Forelimb muscle (tissue), 1 donor: ENCODE data around the gene LAG3. TPM values are rescaled to one million over a fixed set of nuclear protein-coding genes. Genes with fewer than 3 reads are reported as not detected.
A peak's percentile ranks its signal among the peaks of the same experiment; 100 is the strongest.
"Not testable (repeated sequence)": the region's sequence is repeated elsewhere in the genome, so short reads cannot be mapped to it uniquely, and the experiment has no call there.

Experiments
- DNase-seq: peaks from one replicate; pipeline ENCODE4 v3.0.0-alpha.2; 2013; ENCODE audit warnings: low read depth
- polyA plus RNA-seq: library from polyadenylated mRNA; unstranded; fragments of 120-200 nt; gene quantifications from one replicate; pipeline ENCODE4 v1.2.1, GENCODE V29; 2013; ENCODE audit not compliant: insufficient read length

LAG3 gene
- polyA plus RNA-seq: 0.70 TPM

DNA sequence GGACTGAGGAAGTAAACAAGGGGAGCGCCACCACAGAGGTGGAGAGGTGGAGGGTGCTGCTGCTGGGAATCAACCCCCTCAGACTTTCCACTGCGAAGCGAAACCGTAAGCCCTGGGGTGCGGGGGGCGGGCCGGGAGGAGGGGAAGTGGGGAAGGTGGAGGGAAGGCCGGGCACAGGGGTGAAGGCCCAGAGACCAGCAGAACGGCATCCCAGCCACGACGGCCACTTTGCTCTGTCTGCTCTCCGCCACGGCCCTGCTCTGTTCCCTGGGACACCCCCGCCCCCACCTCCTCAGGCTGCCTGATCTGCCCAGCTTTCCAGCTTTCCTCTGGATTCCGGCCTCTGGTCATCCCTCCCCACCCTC, at the start of gene LAG3:
Gene LAG3 (plus strand): TSS at position 190 of the 365 bp plus-strand sequence. CDS start 333 bp downstream, outside the sequence.
- no peak for DNase-seq

DNA sequence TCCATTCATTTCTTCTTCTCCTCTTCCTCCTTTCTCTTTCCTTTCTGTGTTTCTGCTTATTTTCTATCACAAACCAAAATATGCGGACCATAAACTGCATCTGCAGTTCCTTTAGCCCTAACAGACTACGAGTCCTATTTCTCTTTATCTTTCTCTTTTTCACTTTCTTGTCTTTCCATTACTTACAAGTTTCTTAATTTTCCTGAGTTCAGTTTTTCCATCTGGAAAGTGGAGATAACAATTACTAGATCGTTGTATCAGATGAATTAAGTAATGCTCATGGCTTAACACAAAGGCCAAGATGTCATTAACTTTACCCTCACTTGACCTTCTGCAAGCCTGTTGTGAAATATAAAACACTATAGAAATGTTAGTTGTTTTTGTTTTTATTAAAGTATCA, 49.5 kb upstream of the LAG3 start:
- DNase-seq: no peak

DNA sequence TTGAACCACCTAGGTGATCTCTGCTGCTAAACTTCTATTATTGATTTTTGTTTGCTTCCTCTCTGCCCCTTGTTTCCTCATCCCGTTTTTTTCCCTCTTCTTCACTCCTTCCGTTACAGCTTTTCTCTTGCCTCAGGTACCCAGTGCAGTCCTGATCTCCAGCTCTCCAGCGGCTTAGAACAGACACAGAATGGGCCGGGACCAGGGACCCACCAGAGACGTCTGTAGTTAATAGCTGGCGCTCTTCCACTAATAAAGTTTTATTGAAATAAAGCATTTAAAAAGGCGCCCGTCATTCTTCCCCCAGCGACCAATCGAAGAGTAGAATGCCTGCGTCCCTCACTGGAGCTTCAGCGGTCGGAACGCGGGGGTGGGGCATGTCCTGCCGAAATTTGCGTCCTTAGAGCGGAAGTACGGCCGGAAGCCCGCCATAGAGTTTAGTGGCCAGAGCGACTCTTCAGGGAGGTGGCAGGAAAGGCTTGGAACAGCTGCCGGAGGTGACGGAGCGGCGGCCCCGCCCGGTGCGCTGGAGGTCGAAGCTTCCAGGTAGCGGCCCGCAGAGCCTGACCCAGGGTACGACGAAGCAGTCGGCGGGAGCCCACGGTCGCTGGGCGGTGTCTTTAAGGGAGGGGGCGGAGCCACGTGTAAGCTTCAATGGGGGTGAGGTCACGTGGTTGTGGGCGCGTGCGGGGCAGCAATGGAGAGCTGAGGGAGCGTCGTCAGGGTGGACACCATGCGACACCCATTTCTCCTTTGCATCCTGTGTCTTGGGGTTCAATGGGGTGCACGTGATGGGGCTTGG, 48.5 kb upstream of the LAG3 start, which contains the start of gene COPS7A:
Gene COPS7A (plus strand): TSS at position 440 of the 802 bp plus-strand sequence. CDS start 611 bp downstream, outside the sequence.
- DNase-seq: peak; percentile 91

DNA sequence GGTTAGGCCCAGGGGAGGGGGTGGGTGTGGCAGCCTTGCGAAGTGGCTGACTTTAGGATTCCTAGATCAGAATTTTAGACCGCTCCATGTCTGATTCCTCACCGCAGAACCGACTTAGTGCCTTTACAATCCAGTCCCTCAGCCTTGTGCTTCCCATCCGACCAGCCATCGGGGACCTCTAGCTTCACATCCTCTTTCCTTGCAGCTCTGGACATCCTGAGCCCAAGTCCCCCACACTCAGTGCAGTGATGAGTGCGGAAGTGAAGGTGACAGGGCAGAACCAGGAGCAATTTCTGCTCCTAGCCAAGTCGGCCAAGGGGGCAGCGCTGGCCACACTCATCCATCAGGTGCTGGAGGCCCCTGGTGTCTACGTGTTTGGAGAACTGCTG, 47.9 kb upstream of the LAG3 start:
- DNase-seq: no peak

DNA sequence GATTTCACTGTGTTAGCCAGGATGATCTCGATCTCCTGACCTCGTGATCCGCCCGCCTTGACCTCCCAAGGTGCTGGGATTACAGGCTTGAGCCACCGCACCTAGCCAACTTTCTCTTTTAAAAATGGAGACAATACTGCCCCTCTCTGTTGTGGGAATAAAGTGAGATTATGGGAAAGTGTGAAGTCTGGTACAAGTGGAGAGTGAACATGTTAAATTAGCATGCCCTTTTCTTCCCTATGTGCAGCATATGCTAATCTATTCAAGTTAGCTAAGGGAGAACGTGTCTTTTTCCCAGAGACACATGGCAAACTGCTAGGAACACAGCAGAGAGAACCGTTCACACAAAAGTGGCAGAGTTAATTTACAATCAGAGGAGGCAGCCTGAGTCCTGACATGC, 47.0 kb upstream of the LAG3 start:
- no peak for DNase-seq

DNA sequence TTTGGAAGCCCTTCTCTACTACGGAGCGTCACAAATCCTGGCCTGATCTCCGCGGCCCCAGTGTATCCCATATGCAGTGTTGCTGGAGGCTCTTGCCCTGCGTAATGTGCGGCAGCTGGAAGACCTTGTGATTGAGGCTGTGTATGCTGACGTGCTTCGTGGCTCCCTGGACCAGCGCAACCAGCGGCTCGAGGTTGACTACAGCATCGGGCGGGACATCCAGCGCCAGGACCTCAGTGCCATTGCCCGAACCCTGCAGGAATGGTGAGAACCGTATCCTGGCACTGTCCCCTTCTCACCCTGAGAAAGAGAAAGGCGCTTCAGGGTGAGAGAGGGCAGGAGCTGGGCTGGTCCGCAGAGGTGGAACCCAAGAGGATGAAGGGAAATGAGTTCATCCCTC, 43.1 kb upstream of the LAG3 start:
- DNase-seq: no peak

DNA sequence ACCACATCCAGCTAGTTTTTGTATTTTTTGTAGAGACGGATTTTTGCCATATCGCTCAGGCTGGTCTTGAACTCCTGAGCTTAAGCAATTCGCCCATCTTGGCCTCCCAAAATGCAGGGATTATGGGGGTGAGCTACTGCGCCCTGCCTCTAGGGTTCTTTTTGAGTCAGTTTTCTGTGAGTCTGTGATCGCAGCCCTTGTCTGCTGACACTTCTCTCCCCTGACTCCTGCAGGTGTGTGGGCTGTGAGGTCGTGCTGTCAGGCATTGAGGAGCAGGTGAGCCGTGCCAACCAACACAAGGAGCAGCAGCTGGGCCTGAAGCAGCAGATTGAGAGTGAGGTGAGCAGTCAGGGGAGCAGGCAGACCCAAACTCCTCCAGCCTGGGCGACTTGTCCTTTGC, 42.2 kb upstream of the LAG3 start:
- DNase-seq: no peak

DNA sequence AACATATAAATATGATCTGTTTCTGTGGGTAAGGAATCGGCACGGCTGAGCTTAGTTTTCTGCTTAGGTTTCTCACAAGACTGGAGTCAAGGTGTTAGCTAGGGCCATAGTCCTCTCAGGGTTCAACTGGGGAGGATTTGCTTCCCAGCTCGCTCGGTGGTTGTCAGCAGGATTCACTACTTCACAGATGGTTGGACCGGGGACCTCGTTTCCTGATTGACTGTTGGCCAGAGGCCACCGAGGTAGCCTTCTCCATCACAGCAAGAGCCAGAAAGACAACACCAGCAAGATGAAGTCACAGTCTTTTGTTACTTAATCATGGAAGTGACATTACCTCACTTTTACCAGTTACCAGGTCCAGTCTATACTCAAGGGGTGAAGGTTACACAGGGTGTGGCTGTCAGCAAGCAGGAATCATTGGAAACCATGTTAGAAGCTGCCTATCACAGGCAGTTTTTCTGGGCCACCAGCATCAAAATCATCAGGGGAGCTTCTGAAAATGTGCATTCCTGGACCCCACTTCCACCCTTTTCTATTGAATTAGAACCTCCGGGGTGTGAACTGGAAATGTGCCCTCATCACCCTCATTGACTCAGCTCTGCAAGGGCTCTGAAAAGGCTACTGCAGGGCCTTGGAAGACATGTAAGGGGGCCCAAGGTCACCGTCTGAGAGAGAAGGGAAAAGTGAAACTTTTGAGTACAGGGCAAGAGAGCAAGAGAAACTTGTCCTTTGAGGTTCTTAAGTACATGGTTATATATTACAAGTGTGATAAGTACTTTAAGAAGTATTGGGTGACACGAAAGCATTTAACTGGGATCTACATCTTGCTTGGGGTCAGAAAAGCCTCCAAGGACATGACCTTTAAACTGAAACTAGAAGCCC, 37.6 kb upstream of the LAG3 start:
- DNase-seq: no peak

DNA sequence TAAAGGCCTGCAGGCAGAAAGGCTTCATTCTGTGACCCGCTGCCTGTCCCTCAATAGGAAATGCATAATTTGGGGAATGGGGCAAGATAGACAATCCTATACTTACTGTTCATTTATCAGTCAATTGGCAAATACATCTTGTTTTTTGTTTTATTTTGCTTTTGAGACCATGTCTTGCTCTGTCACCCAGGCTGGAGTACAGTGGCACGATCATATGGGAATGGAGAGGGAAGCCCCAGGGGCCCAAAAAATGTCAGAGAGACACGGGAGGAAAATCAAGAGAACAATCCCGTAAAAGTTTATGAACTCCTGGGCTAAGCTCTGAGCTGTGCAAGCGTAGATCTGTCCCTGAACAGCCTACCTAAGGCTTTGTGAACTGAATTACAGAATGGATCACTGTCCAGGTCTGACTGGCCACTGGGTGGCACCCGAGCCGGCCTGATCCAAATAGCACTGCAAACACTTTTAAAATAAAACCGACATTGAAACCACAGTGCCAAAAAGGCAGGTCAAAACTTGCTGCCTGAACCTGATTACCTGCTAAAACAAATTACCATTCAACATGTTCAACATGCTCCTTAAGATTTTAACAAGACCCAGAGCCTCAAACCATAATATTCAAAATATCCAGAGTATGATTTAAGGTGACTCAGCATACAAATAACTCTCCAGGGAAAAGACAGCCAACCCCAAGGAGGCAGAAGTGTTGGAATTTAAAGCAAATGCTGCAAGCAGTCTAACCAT, 36.7 kb upstream of the LAG3 start:
- no peak for DNase-seq

DNA sequence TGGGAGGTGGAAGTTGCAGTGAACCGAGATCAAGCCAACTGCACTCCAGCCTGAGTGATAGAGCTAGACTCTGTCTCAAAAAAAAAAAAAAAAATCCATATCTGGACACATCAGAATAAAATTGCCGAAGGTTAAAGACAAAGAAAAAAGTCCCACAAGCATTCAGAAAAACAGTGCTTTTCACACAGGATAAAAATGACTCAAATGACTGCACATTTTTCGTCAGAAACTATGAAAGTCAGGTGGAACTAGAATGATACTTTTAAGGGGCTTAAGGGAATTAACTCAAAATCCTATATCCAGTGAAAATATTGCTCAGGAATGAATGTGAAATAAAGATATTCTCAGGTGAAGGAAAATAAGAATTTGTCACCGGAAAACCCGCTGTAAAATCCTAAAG, 35.6 kb upstream of the LAG3 start:
- no peak for DNase-seq

DNA sequence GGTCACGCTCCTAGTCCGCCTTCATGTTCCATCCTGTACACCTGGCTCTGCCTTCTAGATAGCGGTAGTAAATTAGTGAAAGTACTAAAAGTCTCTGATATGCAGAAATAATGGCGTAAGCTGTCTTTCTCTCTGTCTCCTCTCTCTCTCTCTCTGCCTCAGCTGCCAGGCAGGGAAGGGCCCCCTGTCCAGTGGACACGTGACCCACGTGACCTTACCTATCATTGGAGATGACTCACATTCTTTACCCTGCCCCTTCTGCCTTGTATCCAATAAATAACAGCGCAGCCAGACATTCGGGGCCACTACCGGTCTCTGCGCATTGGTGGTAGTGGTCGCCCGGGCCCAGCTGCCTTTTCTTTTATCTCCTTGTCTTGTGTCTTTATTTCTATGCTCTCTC, 30.2 kb upstream of the LAG3 start:
- DNase-seq: not testable (repeated sequence)

DNA sequence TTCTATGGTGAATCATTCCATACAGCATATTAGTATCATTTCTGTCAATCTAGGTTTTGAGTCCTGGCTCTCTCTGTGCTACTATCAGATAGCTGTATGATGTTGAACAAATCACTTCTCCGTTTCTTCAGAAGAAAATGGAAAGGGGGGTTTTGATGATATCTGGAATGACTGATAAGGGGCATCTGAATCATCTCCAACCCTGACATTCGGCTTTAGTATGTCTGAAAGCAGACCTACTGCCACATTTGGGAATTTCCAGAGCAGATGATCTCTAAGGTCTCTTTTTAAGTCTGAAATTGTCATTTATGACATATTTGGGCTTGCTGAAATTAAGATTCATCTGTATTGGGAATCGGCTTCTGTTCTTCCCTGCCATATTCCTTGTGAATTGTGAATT, 29.5 kb upstream of the LAG3 start:
- DNase-seq: no peak

DNA sequence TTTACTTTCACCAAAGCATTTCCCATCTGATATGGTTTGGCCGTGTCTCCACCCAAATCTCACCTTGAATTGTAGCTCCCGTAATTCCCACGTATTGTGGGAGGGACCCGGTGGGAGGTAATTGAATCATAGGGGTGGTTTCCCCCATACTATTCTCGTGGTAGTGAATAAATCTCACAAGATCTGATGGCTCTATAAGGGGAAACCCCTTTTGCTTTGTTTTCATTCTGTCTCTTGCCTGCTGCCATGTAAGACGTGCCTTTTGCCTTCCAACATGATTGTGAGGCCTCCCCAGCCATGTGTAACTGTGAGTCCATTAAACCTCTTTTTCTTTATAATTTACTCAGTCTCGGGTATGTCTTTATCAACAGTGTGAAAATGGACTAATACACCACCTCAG, 29.0 kb upstream of the LAG3 start:
- not testable (repeated sequence) for DNase-seq

DNA sequence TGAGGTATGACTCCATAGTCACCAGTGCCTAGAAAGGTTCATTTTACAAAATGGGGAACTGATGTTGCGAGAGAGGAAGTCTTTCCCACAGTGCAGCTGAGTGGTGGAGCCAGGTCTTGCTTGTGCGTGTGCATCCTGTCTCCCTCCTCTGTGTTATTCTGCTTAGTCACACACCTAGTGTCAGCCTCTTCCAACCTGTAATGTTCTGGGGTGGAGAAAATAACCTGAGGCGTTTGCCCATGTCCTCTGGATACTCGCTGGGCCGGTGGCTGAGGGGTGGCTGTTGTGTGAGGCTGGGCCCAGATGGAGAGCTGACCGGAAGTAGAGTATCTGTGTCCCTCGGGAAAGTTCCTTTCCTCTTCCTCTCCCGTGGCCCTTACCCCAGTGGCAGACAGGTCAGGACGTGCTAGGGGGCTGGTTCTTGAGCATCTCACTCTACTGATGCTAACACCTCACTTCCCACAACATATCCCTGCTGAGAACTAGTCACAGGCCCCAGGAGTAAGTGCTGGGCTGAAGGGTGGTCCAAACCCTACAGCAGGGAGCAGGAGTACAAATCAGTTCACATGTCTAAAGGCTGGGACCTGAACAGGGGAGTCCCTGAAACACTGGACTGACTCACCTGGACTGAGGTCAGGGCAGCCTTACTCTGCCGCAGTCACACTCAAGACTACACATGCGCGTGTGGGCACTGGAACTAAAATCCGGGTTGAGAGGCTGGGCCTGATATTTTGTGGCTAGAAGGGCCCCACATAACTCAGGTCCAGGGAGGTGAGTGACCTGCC, 26.4 kb upstream of the LAG3 start:
- no peak for DNase-seq

DNA sequence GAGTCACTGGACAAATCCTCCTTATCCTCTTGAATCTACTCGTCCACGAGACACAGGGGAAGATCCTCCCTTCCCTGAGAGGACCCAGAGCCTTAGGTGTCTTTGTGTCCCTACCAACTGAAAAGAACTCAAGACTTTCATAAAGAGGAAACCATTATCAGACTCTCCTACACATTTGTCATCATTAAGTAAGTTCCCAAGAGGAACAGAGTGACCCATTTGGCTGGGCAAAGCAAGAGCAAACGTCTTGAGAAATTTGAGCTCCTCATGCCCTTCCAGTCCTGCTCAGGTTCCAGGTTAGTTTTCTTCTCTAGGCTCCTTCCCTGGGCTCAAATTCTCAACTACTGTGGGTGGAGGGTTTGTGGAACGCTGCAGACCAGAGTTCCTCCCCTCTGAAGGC, 25.1 kb upstream of the LAG3 start:
- DNase-seq: no peak

DNA sequence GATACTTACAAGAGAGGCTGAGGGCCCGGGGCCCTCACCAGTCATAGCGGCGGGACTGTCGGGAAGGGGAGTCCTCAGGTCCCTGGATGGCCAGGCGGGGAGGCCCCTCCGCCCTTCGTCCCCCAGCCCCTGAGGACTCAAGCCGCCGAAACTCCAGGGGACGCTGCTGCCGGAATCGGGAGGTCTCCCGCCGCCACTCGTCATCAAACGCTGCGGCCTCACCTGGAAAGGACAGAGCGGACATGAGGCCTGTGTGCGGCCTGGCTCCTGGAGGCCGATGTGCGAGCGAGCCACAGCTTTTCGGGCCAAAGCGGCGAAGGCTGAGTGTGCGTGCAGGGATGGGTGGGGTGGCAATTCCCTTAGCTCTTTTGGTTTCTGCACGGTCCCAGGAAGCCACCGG, 23.6 kb upstream of the LAG3 start:
- no peak for DNase-seq

DNA sequence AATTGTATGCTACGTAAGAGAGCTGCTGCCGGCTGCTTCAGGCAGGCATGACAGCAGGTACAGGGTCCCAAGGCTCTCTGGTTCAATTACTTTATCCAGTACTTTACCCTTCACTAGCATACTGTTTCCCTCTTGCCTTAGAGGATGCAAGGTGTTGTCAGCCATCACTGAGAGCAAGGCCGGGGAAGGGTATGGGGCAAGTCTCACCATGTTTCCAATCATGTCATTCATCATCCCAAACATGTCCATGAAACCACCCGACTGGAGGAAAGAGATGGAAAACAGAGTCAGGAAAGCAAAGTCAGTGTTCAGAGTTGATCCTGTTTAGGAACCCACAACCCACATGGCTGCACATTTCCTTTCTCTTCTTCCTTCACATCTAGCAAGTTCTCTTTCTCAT, 21.8 kb upstream of the LAG3 start:
- no peak for DNase-seq

DNA sequence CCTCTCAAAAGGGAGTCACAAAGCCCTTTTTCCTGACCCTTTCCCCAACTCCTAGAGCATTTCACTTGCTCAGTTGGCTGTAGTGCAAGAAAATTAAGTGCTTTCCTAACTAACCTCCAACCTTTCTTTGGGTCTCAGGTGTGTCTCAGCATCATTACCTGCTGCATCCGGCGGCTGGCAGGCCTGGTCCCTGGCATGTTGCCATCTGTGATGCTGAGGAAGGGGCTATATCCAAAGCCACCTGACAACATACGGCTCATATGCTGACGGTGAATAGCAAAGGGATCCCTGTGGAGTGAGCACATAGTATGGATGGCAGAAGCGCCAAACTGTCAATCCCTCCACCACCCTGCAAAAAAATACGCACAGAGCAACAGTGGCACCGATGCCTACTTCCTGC, 20.6 kb upstream of the LAG3 start:
- no peak for DNase-seq

DNA sequence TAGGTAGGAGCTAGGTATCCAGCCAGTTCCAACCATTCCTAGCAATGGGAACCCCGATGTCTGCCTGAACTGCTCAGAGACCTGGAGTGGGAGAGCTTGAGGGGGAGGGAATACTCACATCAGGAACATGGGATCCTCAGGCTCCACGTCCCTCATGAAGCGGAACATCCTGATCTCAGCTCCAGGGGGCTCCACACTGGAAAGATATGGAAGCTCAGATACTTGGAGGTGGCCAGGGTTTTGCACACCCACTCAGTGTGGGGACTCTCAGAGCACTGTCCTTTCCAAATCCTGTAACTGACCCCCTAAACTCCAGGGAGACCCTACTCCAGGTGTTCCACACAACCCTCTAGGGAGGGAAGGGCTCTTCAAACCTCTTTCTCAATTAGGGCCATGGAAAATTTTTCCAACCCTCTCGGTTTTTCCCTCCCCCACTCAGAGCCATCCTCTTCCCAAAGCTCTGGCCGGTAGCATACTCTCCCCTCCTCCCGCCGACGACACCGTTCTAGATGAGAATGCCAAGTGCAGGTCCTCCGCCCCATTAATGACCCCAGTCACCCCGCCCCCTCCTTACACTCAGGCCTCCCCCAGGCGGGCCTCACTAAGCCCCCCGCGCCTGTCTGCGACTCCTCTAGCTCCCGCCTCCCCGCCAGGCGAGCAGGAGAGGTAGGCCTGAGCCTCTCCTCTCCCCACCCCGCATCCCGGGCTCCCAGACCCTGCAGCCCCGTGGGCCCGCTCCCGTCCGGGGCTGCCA, 20.0 kb upstream of the LAG3 start:
- DNase-seq: no peak

DNA sequence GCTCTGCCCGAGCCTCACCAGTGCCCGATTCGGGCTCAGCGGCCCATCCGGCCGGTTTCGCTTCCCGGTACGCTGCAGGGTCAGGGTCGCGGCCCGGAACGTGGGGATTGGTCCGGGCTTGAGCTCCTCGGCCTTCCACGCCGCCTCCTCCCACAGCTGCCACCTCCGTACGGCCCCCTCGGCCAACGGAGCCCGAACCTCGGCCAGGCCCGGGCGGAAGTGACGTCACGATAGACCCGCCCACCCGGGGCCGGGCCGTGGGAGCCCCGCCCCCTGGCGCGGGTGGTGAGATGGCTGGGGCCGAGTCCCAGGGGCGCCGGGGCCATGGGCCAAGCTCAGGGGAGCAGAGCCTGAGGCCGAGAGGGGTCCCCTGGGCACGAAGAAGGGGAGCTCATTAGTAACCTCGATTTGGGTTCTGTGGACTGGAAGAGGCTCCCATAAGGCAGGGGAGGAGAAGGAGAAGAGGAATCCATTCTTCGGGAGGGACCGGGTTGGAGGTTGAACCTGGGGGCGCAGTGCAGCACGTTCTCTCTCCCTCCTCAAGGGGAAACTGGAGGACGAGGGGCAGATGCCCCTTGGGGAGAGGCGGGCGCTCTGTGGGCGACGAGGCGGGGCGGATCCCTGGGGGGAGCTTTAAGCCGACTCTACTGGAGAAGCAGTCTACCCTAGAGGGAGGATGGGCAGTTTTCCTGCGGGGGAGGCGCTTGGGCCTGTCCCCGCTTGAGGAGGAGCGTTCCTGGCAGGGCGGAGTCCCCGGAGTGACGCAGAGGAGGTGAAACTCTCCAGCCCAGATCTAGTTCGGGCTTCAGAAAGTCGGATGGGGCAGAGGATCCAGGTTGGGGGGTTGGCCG, 19.2 kb upstream of the LAG3 start, which contains the start of gene MLF2:
Gene MLF2 (minus strand): TSS at position 221 of the 851 bp plus-strand sequence. CDS start 807 bp downstream, outside the sequence.
- DNase-seq: peak; percentile 96
